Measurements from ENCODE around the gene ZFHX3.

ZFHX3 gene

GRCh38 chr16:73028263-73028662, 19.7 kb downstream of the ZFHX3 start:
- in situ Hi-C loops (cut with HindIII; ENCODE audit: low pct_ligation_motif_present, low pct_unique_long_range_greater_than_20kb, low sequenced_read_pairs), result no loop called here
- no peak for DNase-seq

- DNase-seq, result no peak
- in situ Hi-C loops (cut with HindIII; ENCODE audit: low pct_ligation_motif_present, low pct_unique_long_range_greater_than_20kb, low sequenced_read_pairs), result no loop called here
Observed at GRCh38 chr16:73027685-73028111, 20.2 kb downstream of the ZFHX3 start.

- in situ Hi-C loops (cut with HindIII; ENCODE audit: low pct_ligation_motif_present, low pct_unique_long_range_greater_than_20kb, low sequenced_read_pairs), result no loop called here
- no peak for DNase-seq
Observed at GRCh38 chr16:73026754-73027684, 20.9 kb downstream of the ZFHX3 start.

- in situ Hi-C loops (cut with HindIII; ENCODE audit: low pct_ligation_motif_present, low pct_unique_long_range_greater_than_20kb, low sequenced_read_pairs), result no loop called here
- DNase-seq, result no peak
Observed at GRCh38 chr16:73025856-73026210, 22.1 kb downstream of the ZFHX3 start.

- DNase-seq, result no peak
- in situ Hi-C loops (cut with HindIII; ENCODE audit: low pct_ligation_motif_present, low pct_unique_long_range_greater_than_20kb, low sequenced_read_pairs), result no loop called here
Observed at GRCh38 chr16:73025151-73025855, 22.6 kb downstream of the ZFHX3 start.

GRCh38 chr16:73024571-73025105, 23.3 kb downstream of the ZFHX3 start:
- DNase-seq, result no peak
- in situ Hi-C loops (cut with HindIII; ENCODE audit: low pct_ligation_motif_present, low pct_unique_long_range_greater_than_20kb, low sequenced_read_pairs), result no loop called here

- no peak for DNase-seq
Observed at GRCh38 chr16:73023752-73024570, 24.0 kb downstream of the ZFHX3 start.

GRCh38 chr16:73023320-73023719, 24.6 kb downstream of the ZFHX3 start:
- in situ Hi-C loops (cut with HindIII; ENCODE audit: low pct_ligation_motif_present, low pct_unique_long_range_greater_than_20kb, low sequenced_read_pairs), result no loop called here
- DNase-seq, result no peak

More at GRCh38 chr16:73023752-73024570, 24.0 kb downstream of the ZFHX3 start:
- in situ Hi-C loops (cut with HindIII; ENCODE audit: low pct_ligation_motif_present, low pct_unique_long_range_greater_than_20kb, low sequenced_read_pairs), result no loop called here

GRCh38 chr16:73022534-73022933, 25.4 kb downstream of the ZFHX3 start:
- in situ Hi-C loops (cut with HindIII; ENCODE audit: low pct_ligation_motif_present, low pct_unique_long_range_greater_than_20kb, low sequenced_read_pairs), result no loop called here
- DNase-seq, result no peak

- no peak for DNase-seq
- in situ Hi-C loops (cut with HindIII; ENCODE audit: low pct_ligation_motif_present, low pct_unique_long_range_greater_than_20kb, low sequenced_read_pairs), result no loop called here
Observed at GRCh38 chr16:73021866-73022495, 25.9 kb downstream of the ZFHX3 start.

- in situ Hi-C loops (cut with HindIII; ENCODE audit: low pct_ligation_motif_present, low pct_unique_long_range_greater_than_20kb, low sequenced_read_pairs), result no loop called here
Observed at GRCh38 chr16:73020409-73020884, 27.5 kb downstream of the ZFHX3 start.

GRCh38 chr16:73019457-73020362, 28.2 kb downstream of the ZFHX3 start:
- peak; percentile 83 for DNase-seq
- in situ Hi-C loops (cut with HindIII; ENCODE audit: low pct_ligation_motif_present, low pct_unique_long_range_greater_than_20kb, low sequenced_read_pairs), result no loop called here

More at GRCh38 chr16:73020409-73020884, 27.5 kb downstream of the ZFHX3 start:
- peak; percentile 94 for DNase-seq

GRCh38 chr16:73018821-73019456, 29.0 kb downstream of the ZFHX3 start:
- in situ Hi-C loops (cut with HindIII; ENCODE audit: low pct_ligation_motif_present, low pct_unique_long_range_greater_than_20kb, low sequenced_read_pairs), result no loop called here
- no peak for DNase-seq

- no peak for DNase-seq
- in situ Hi-C loops (cut with HindIII; ENCODE audit: low pct_ligation_motif_present, low pct_unique_long_range_greater_than_20kb, low sequenced_read_pairs), result no loop called here
Observed at GRCh38 chr16:73017321-73017720, 30.6 kb downstream of the ZFHX3 start.

- in situ Hi-C loops (cut with HindIII; ENCODE audit: low pct_ligation_motif_present, low pct_unique_long_range_greater_than_20kb, low sequenced_read_pairs), result no loop called here
- DNase-seq, result no peak
Observed at GRCh38 chr16:73016488-73016830, 31.5 kb downstream of the ZFHX3 start.

GRCh38 chr16:73015612-73016487, 32.1 kb downstream of the ZFHX3 start:
- DNase-seq, result peak; percentile 60

More at GRCh38 chr16:73015612-73016487, 32.1 kb downstream of the ZFHX3 start:
- in situ Hi-C loops (cut with HindIII; ENCODE audit: low pct_ligation_motif_present, low pct_unique_long_range_greater_than_20kb, low sequenced_read_pairs), result no loop called here

All from ACHN (cell line).